HUES64 (cell line): ENCODE measurements around the gene TLR9.

ENCODE experiments used
- H3K27ac ChIP-seq: 2 replicates; pipeline ENCODE4 v1.7.0; 2013; ENCODE audit warnings: low read depth, low read length, inconsistent platforms
- H3K27me3 ChIP-seq: 2 replicates; pipeline ENCODE4 v1.6.1; 2013; ENCODE audit warnings: mild to moderate bottlenecking, low read length; ENCODE audit not compliant: insufficient read depth
- H3K36me3 ChIP-seq: 2 replicates; pipeline ENCODE4 v1.6.1; 2013; ENCODE audit warnings: mild to moderate bottlenecking, low read length; ENCODE audit not compliant: insufficient read depth
- H3K4me1 ChIP-seq: 2 replicates; pipeline ENCODE4 v1.6.1; 2013; ENCODE audit warnings: mild to moderate bottlenecking, low read length, moderate library complexity; ENCODE audit not compliant: insufficient read depth
- H3K4me3 ChIP-seq: 2 replicates; pipeline ENCODE4 v1.5.1; 2013; ENCODE audit warnings: mild to moderate bottlenecking, low read length, moderate library complexity
- H3K9ac ChIP-seq: 2 replicates; pipeline ENCODE4 v1.6.1; 2013; ENCODE audit warnings: mild to moderate bottlenecking, low read depth, low read length
- H3K9me3 ChIP-seq: 2 replicates; pipeline ENCODE4 v1.6.1; 2013; ENCODE audit warnings: low read depth, low read length; ENCODE audit not compliant: insufficient read depth
- WGBS: fragments of 150-250, 120-280 bp; methylation state at CpG from one replicate; pipeline ENCODE4 v1.1.7; 2013; ENCODE audit warnings: missing lambda C conversion rate; 5-methylcytosine and 5-hydroxymethylcytosine counted together

TLR9 gene

GRCh38 chr3:52197842-52198625 is 27.4 kb downstream of the TLR9 start, which contains the start of gene ALAS1:
ALAS1 (plus strand) TSS chr3:52198160; CDS start chr3:52199242, 1,082 bp downstream.
- H3K4me1 ChIP-seq: peaks cover 6% of the 10 kb centered on the region; the same call in 1 of the 2 replicates
- no peaks in the 10 kb centered on the region for H3K9me3 ChIP-seq
- 1% methylated on average over 71 of the region's 71 CpGs for WGBS
- H3K27ac ChIP-seq: peak within 1 kb of the TSS; percentile 61
- peaks cover 38% of the 10 kb centered on the region for H3K36me3 ChIP-seq
- peak within 1 kb of the TSS; percentile 76 for H3K9ac ChIP-seq
- H3K4me3 ChIP-seq: peak within 1 kb of the TSS; percentile 85
- no peaks in the 10 kb centered on the region for H3K27me3 ChIP-seq

- Histone ChIP-seq H3K27ac (peak overlapping the region; percentile 45), H3K4me1 (peaks cover 6% of the 10 kb centered on the region; the same call in 1 of the 2 replicates), H3K4me3 (peak overlapping the region; percentile 85), H3K9ac (peak overlapping the region; percentile 17), H3K9me3 (no peaks in the 10 kb centered on the region), H3K27me3 (no peaks in the 10 kb centered on the region), H3K36me3 (peaks cover 32% of the 10 kb centered on the region)
- 60% methylated on average over 10 of the region's 10 CpGs for WGBS
Measured at GRCh38 chr3:52197499-52197841, 28.0 kb downstream of the TLR9 start.

- peaks cover 6% of the 10 kb centered on the region; the same call in 1 of the 2 replicates for H3K4me1 ChIP-seq
- H3K9ac ChIP-seq: no peak overlapping the region
- H3K27me3 ChIP-seq: no peaks in the 10 kb centered on the region
- no peak overlapping the region for H3K27ac ChIP-seq
- no peaks in the 10 kb centered on the region for H3K9me3 ChIP-seq
- H3K4me3 ChIP-seq: no peak overlapping the region
- 93% methylated on average over 3 of the region's 3 CpGs for WGBS
- H3K36me3 ChIP-seq: peaks cover 28% of the 10 kb centered on the region
Measured at GRCh38 chr3:52196977-52197376, 28.5 kb downstream of the TLR9 start.

- H3K4me1 ChIP-seq: peaks cover 6% of the 10 kb centered on the region; the same call in 1 of the 2 replicates
- 89% methylated on average over 10 of the region's 10 CpGs for WGBS
- H3K9ac ChIP-seq: no peak overlapping the region
- H3K9me3 ChIP-seq: no peaks in the 10 kb centered on the region
- H3K4me3 ChIP-seq: no peak overlapping the region
- no peak overlapping the region for H3K27ac ChIP-seq
- H3K36me3 ChIP-seq: peaks cover 17% of the 10 kb centered on the region
- no peaks in the 10 kb centered on the region for H3K27me3 ChIP-seq
Measured at GRCh38 chr3:52195823-52196331, 29.6 kb downstream of the TLR9 start.

- Histone ChIP-seq H3K27me3 (no peaks in the 10 kb centered on the region), H3K27ac (no peak overlapping the region), H3K4me1 (peaks cover 6% of the 10 kb centered on the region; the same call in 1 of the 2 replicates), H3K9ac (no peak overlapping the region), H3K4me3 (no peak overlapping the region), H3K9me3 (no peaks in the 10 kb centered on the region), H3K36me3 (peaks cover 11% of the 10 kb centered on the region)
- WGBS: 87% methylated on average over 3 of the region's 3 CpGs
Measured at GRCh38 chr3:52195291-52195597, 30.2 kb downstream of the TLR9 start.

GRCh38 chr3:52194485-52195290 is 30.8 kb downstream of the TLR9 start:
- H3K4me1 ChIP-seq: peaks cover 6% of the 10 kb centered on the region; the same call in 1 of the 2 replicates
- no peak overlapping the region for H3K27ac ChIP-seq
- H3K27me3 ChIP-seq: no peaks in the 10 kb centered on the region
- WGBS: 89% methylated on average over 11 of the region's 14 CpGs
- H3K4me3 ChIP-seq: no peak overlapping the region
- no peaks in the 10 kb centered on the region for H3K9me3 ChIP-seq
- peaks cover 6% of the 10 kb centered on the region for H3K36me3 ChIP-seq
- no peak overlapping the region for H3K9ac ChIP-seq

- H3K27ac ChIP-seq: no peak overlapping the region
- no peak overlapping the region for H3K4me3 ChIP-seq
- H3K9ac ChIP-seq: no peak overlapping the region
- peaks cover 6% of the 10 kb centered on the region; the same call in 1 of the 2 replicates for H3K4me1 ChIP-seq
- no peaks in the 10 kb centered on the region for H3K27me3 ChIP-seq
- WGBS: 93% methylated on average over 18 of the region's 18 CpGs
- no peaks in the 10 kb centered on the region for H3K36me3 ChIP-seq
- no peaks in the 10 kb centered on the region for H3K9me3 ChIP-seq
Measured at GRCh38 chr3:52193065-52193464, 32.4 kb downstream of the TLR9 start.

GRCh38 chr3:52191663-52192062 is 33.8 kb downstream of the TLR9 start:
- Histone ChIP-seq H3K4me3 (no peak overlapping the region), H3K4me1 (no peaks in the 10 kb centered on the region), H3K9me3 (no peaks in the 10 kb centered on the region), H3K36me3 (no peaks in the 10 kb centered on the region), H3K9ac (no peak overlapping the region), H3K27ac (no peak overlapping the region), H3K27me3 (no peaks in the 10 kb centered on the region)
- WGBS: 92% methylated on average over 4 of the region's 4 CpGs

GRCh38 chr3:52190294-52191074 is 35.0 kb downstream of the TLR9 start:
- Histone ChIP-seq H3K27ac (no peak overlapping the region), H3K36me3 (no peaks in the 10 kb centered on the region), H3K4me3 (no peak overlapping the region), H3K9ac (no peak overlapping the region), H3K9me3 (no peaks in the 10 kb centered on the region), H3K4me1 (no peaks in the 10 kb centered on the region), H3K27me3 (no peaks in the 10 kb centered on the region)
- WGBS: 90% methylated on average over 9 of the region's 9 CpGs

GRCh38 chr3:52188556-52188955 is 36.9 kb downstream of the TLR9 start:
- H3K36me3 ChIP-seq: no peaks in the 10 kb centered on the region
- H3K9ac ChIP-seq: no peak overlapping the region
- H3K27ac ChIP-seq: no peak overlapping the region
- WGBS: 67% methylated on average over 1 of the region's 1 CpG
- no peaks in the 10 kb centered on the region for H3K4me1 ChIP-seq
- H3K27me3 ChIP-seq: no peaks in the 10 kb centered on the region
- H3K4me3 ChIP-seq: no peak overlapping the region
- no peaks in the 10 kb centered on the region for H3K9me3 ChIP-seq
